BJ (cell line): Measurements from ENCODE around the gene CEP83. TPM values are rescaled to one million over a fixed set of nuclear protein-coding genes. Genes with fewer than 3 reads are reported as not detected.
A peak's percentile ranks its signal among the peaks of the same experiment; 100 is the strongest.

Source experiments
- CTCF ChIA-PET: fragments of 350-600 bp; formaldehyde crosslinking; extraction: SDS; loops from one replicate; lab custom pipeline; 2021; ENCODE audit warnings: antibody characterized with exemption, inconsistent platforms; lab: Yijun Ruan, JAX
- POLR2A ChIA-PET: fragments of 300-600 bp; sonication (Branson Sonifier 250); formaldehyde crosslinking; extraction: SDS; loops from one replicate; lab custom pipeline; 2021; ENCODE audit warnings: antibody characterized with exemption; lab: Charles Lee
- DNase-seq: peaks from one replicate; pipeline ENCODE4 v3.0.0-alpha.2; 2011; ENCODE audit warnings: low read depth
- H3K27me3 ChIP-seq: 2 replicates; pipeline ENCODE4 v1.6.0; 2011; ENCODE audit warnings: low read length; ENCODE audit not compliant: control insufficient read depth, insufficient read depth
- H3K36me3 ChIP-seq: 2 replicates; pipeline ENCODE4 v1.5.1; 2011; ENCODE audit warnings: low read length; ENCODE audit not compliant: control insufficient read depth, insufficient read depth
- H3K4me3 ChIP-seq: 2 replicates; pipeline ENCODE4 v1.5.1; 2011; ENCODE audit warnings: low read depth, mild to moderate bottlenecking, control low read depth, low read length
- CTCF ChIP-seq: IDR thresholded peaks from 2 replicates; pipeline ENCODE4 v1.5.1; 2011; ENCODE audit warnings: low read depth, mild to moderate bottlenecking, control low read depth, inconsistent platforms, low read length, moderate library complexity; ENCODE audit not compliant: insufficient read depth
- polyA plus RNA-seq: library from polyadenylated mRNA; depleted of rRNA; stranded (reverse); fragments of >200 nt; gene quantifications from 2 replicates; pipeline ENCODE4 v1.2.3, GENCODE V29; 2011

CEP83 gene
- polyA plus RNA-seq, 1 experiment = 5.7 TPM

GRCh38 chr12:94289461-94290312, 170.0 kb downstream of the CEP83 start:
- no peak overlapping the region for H3K4me3 ChIP-seq
- CTCF ChIA-PET = interaction anchor here (0.6 to 1.6 kb wide), 6 partner anchors 8 to 144 kb away, joined by 3 to 5 read pairs (median 4); no protein-coding TSS in a partner anchor
- no peaks in the 10 kb centered on the region for H3K27me3 ChIP-seq
- no peak for TF ChIP-seq CTCF
- no peaks in the 10 kb centered on the region; the same call in 1 of the 2 replicates for H3K36me3 ChIP-seq
- peak; percentile 77 for DNase-seq
- POLR2A ChIA-PET = interaction anchor here (0.6 to 1.7 kb wide), 3 partner anchors 15 to 170 kb away, joined by 4 to 9 read pairs (median 5); no protein-coding TSS in a partner anchor

DNA sequence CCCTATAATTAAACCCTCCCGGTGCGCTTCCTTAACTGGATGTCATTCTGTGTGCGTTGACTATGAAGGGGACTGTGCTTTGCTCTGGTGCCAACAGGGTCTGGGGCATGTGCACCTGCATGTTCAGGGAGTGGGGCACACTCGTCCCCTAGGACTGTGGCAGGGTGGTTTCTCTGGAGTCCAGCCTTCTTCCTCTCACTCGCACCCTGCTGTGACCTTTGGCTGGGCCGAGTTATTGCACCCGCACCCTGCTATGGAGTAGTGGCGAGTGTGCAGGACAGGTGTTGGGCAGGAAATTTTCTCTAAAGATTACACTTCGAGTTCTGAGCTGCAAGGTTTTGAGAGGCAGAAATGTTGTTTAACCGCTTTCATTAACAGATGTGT, 172.4 kb downstream of the CEP83 start:
- POLR2A ChIA-PET = no interaction called here
- TF ChIP-seq CTCF = no peak

DNA sequence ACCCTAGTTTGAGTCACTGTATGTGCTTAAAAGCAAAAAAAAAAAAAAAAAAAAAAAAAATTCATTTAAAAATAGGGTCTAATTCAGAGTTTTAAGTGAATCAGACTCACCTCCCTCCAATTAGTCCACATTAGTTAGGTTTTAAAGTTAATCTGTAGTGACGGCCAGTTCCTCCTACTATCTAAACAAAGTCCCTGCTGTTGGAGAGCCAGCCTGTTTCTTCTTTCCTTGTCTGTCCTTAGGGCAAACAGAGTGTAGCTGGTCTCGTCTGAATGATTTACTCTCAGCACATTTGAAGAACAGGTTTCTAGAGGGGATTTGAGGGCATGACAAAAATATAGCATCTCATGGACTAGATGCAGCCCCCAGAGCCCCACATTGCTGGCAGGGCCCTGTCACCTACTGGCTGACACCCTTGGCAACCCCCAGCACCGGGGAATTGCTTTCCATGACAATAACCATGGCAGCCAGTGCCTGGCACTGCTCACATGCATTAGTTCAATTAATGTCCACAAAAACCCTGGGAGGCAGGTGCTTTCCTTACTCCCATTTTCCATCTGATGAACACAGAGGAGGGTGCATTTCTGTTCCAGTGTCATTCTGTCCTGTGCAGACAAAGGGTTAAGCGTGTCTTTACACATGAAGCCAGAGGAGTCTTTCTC, 173.0 kb downstream of the CEP83 start:
- no peak for DNase-seq
- Histone ChIP-seq H3K36me3 (no peaks in the 10 kb centered on the region; the same call in 1 of the 2 replicates), H3K4me3 (no peak overlapping the region), H3K27me3 (no peaks in the 10 kb centered on the region)
- TF ChIP-seq CTCF = no peak
- POLR2A ChIA-PET = no interaction called here
- CTCF ChIA-PET = no interaction called here

More for the DNA sequence above, 172.4 kb downstream of the CEP83 start:
- no peaks in the 10 kb centered on the region for H3K27me3 ChIP-seq
- H3K36me3 ChIP-seq = no peaks in the 10 kb centered on the region; the same call in 1 of the 2 replicates
- no peak for DNase-seq
- CTCF ChIA-PET = no interaction called here
- H3K4me3 ChIP-seq = no peak overlapping the region

DNA sequence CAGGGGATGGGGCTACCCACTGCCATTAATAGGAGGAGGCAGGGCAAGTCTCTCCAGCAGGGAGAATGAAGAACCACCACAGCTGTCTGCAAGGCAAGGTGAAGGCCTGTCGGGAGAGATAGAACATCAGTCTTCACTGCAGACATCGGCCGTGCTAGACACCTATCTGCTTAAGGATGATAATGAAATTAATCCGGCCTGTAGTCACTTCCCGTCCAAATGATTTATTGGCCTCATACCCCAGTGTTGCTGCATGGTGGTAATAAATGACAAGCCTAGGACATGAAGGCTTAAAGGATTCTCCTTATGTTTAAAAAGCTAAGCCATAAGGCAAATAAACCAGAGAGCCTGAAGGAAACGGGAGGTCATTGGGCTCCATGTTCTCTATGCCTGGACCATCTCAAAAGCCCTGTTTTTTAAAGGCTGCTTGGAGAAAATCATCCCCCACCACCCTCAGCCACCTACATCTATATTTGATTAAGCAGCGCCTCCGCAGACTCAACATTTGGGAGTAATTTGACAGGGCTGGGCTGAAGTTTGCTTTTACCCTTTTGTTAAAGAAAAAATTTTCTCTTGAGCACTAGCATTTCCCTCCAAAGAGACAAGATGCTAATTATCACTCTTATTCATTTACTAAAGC, 173.6 kb downstream of the CEP83 start:
- POLR2A ChIA-PET = no interaction called here
- DNase-seq = no peak
- Histone ChIP-seq H3K27me3 (no peaks in the 10 kb centered on the region), H3K4me3 (no peak overlapping the region), H3K36me3 (no peaks in the 10 kb centered on the region; the same call in 1 of the 2 replicates)
- CTCF ChIA-PET = interaction anchor here (1.6 kb wide), 1 partner anchor 15 kb away, joined by 3 read pairs; no protein-coding TSS in a partner anchor
- TF ChIP-seq CTCF = no peak
